Adrenal gland (tissue), 5 donors: ENCODE results near the gene AP2M1.

Source experiments
- CTCF ChIP-seq, 6 experiments: fragments of 450-650 bp in 4 of 6; fragments of 200-600 bp in 2 of 6; sonication (generic) in 1 of 6; IDR thresholded peaks; 1 replicate in 5 of 6; 2 replicates in 1 of 6; pipeline versions ENCODE4 v1.5.1 to v1.8.0; 2016 to 2021; ENCODE audit warnings: antibody characterized with exemption in 6 of 6, mild to moderate bottlenecking in 2 of 6, moderate library complexity in 1 of 6
- POLR2A ChIP-seq, 2 donors: fragments of 450-650 bp; IDR thresholded peaks; one replicate each; pipeline ENCODE4 v1.6.1; 2017; ENCODE audit warnings: antibody characterized with exemption in 2 of 2, mild to moderate bottlenecking in 2 of 2, moderate library complexity in 1 of 2
- donor health status: DM: no; HTN: no; CAD: no.

- TF ChIP-seq CTCF (IDR thresholded peaks at IDR 0.05): no peak
- TF ChIP-seq POLR2A (IDR thresholded peaks at IDR 0.05): no peak
These were observed 49.3 kb downstream of the AP2M1 start for GRCh38 chr3:184223946-184224345.
